HEK293 (cell line): Measurements from ENCODE around the gene MVB12B.
"Not testable (repeated sequence)": the region's sequence is repeated elsewhere in the genome, so short reads cannot be mapped to it uniquely, and the experiment has no call there.

ENCODE experiments used
- CTCF ChIA-PET: fragments of 350-600 bp; formaldehyde crosslinking; extraction: SDS; loops from one replicate; lab custom pipeline; 2021; ENCODE audit warnings: antibody characterized with exemption; lab: Yijun Ruan, JAX
- POLR2A ChIA-PET: fragments of 300-600 bp; formaldehyde crosslinking; extraction: SDS; loops from one replicate; lab custom pipeline; 2020; ENCODE audit warnings: antibody characterized with exemption, inconsistent platforms; lab: Yijun Ruan, JAX
- H3K27ac ChIP-seq: fragments of 200-500 bp; sonication (Bioruptor generic); 2 replicates; pipeline ENCODE4 v1.5.1; 2014; ENCODE audit warnings: low read depth, low read length, control low read depth, inconsistent platforms; ENCODE audit errors: extremely low read depth
- H3K36me3 ChIP-seq, 2 experiments: fragments of 200-500 bp in 1 of 2; sonication (Bioruptor generic) in 1 of 2; 1 replicate in 1 of 2; 2 replicates in 1 of 2; pipeline ENCODE4 v1.5.1; 2014 to 2017; ENCODE audit warnings: inconsistent platforms in 2 of 2, low read length in 2 of 2; ENCODE audit not compliant: control insufficient read depth in 2 of 2, insufficient read depth in 1 of 2
- H3K4me1 ChIP-seq: fragments of 200-500 bp; sonication (Bioruptor generic); 2 replicates; pipeline ENCODE4 v1.5.1; 2014; ENCODE audit warnings: mild to moderate bottlenecking, low read length, inconsistent platforms; ENCODE audit not compliant: control insufficient read depth, insufficient read depth
- H3K4me3 ChIP-seq: 2 replicates; pipeline ENCODE4 v1.5.1; 2011; ENCODE audit warnings: low read depth, mild to moderate bottlenecking, control low read depth, low read length, moderate library complexity
- H3K9me3 ChIP-seq: fragments of 200-500 bp; sonication (Bioruptor generic); 2 replicates; pipeline ENCODE4 v1.5.1; 2014; ENCODE audit warnings: low read depth, low read length, inconsistent platforms; ENCODE audit not compliant: control insufficient read depth, insufficient read depth
- BCL11A ChIP-seq: fragments of 450-650 bp; formaldehyde crosslinking; IDR thresholded peaks from 2 replicates; pipeline ENCODE4 v1.5.1; 2016; ENCODE audit warnings: low read depth, missing biosample characterization, missing genetic modification characterization
- IKZF3 ChIP-seq: fragments of 450-650 bp; IDR thresholded peaks from 2 replicates; pipeline ENCODE4 v1.5.0; 2018; ENCODE audit warnings: missing biosample characterization, mild to moderate bottlenecking, missing genetic modification characterization, moderate library complexity
- KLF8 ChIP-seq: fragments of 450-650 bp; formaldehyde crosslinking; IDR thresholded peaks from 2 replicates; pipeline ENCODE4 v1.5.1; 2016; ENCODE audit warnings: missing biosample characterization, missing genetic modification characterization
- OSR2 ChIP-seq: fragments of 450-650 bp; formaldehyde crosslinking; IDR thresholded peaks from 2 replicates; pipeline ENCODE4 v1.5.1; 2016; ENCODE audit warnings: missing biosample characterization, missing genetic modification characterization
- SP7 ChIP-seq: fragments of 450-650 bp; formaldehyde crosslinking; IDR thresholded peaks from 2 replicates; pipeline ENCODE4 v1.5.1; 2016; ENCODE audit warnings: missing biosample characterization, missing genetic modification characterization
- ZBTB1 ChIP-seq: fragments of 450-650 bp; formaldehyde crosslinking; IDR thresholded peaks from 2 replicates; pipeline ENCODE4 v1.5.1; 2016; ENCODE audit warnings: missing biosample characterization, missing genetic modification characterization
- ZBTB11 ChIP-seq: fragments of 450-650 bp; formaldehyde crosslinking; conservative IDR thresholded peaks from 2 replicates; pipeline ENCODE4 v1.5.1; 2016; ENCODE audit warnings: low read depth, missing biosample characterization, missing genetic modification characterization
- ZBTB26 ChIP-seq: fragments of 450-650 bp; formaldehyde crosslinking; optimal IDR thresholded peaks from 2 replicates; pipeline ENCODE3; 2016; ENCODE audit warnings: missing biosample characterization, mild to moderate bottlenecking, missing genetic modification characterization
- ZFHX2 ChIP-seq: fragments of 450-650 bp; formaldehyde crosslinking; conservative IDR thresholded peaks from 2 replicates; pipeline ENCODE4 v1.5.1; 2016; ENCODE audit warnings: missing biosample characterization, missing genetic modification characterization
- ZNF148 ChIP-seq: fragments of 450-650 bp; formaldehyde crosslinking; IDR thresholded peaks from 2 replicates; pipeline ENCODE4 v1.5.0; 2017; ENCODE audit warnings: missing biosample characterization, missing genetic modification characterization, borderline replicate concordance
- ZNF169 ChIP-seq: fragments of 450-650 bp; formaldehyde crosslinking; IDR thresholded peaks from 2 replicates; pipeline ENCODE4 v1.5.1; 2016; ENCODE audit warnings: missing biosample characterization, missing genetic modification characterization
- ZNF223 ChIP-seq: fragments of 450-650 bp; formaldehyde crosslinking; IDR thresholded peaks from 2 replicates; pipeline ENCODE4 v1.5.1; 2016; ENCODE audit warnings: missing biosample characterization, missing genetic modification characterization
- ZNF354C ChIP-seq: fragments of 450-650 bp; formaldehyde crosslinking; IDR thresholded peaks from 2 replicates; pipeline ENCODE4 v1.5.1; 2016; ENCODE audit warnings: missing biosample characterization, missing genetic modification characterization, low read depth, borderline replicate concordance
- ZNF366 ChIP-seq: fragments of 450-650 bp; formaldehyde crosslinking; conservative IDR thresholded peaks from 2 replicates; pipeline ENCODE4 v1.5.1; 2016; ENCODE audit warnings: missing biosample characterization, missing genetic modification characterization
- ZNF398 ChIP-seq: fragments of 450-650 bp; formaldehyde crosslinking; IDR thresholded peaks from 2 replicates; pipeline ENCODE4 v1.5.1; 2017; ENCODE audit warnings: missing biosample characterization, missing genetic modification characterization
- ZNF529 ChIP-seq: fragments of 450-650 bp; formaldehyde crosslinking; IDR thresholded peaks from 2 replicates; pipeline ENCODE4 v1.5.1; 2017; ENCODE audit warnings: missing genetic modification characterization, missing biosample characterization; ENCODE audit not compliant: insufficient replicate concordance
- ZNF548 ChIP-seq: fragments of 450-650 bp; formaldehyde crosslinking; IDR thresholded peaks from 2 replicates; pipeline ENCODE4 v1.5.1; 2016; ENCODE audit warnings: missing biosample characterization, missing genetic modification characterization
- ZNF600 ChIP-seq: fragments of 450-650 bp; formaldehyde crosslinking; IDR thresholded peaks from 2 replicates; pipeline ENCODE4 v1.5.1; 2016; ENCODE audit warnings: missing biosample characterization, missing genetic modification characterization
- ZNF645 ChIP-seq: fragments of 450-650 bp; formaldehyde crosslinking; IDR thresholded peaks from 2 replicates; pipeline ENCODE4; 2016; ENCODE audit warnings: missing biosample characterization, missing genetic modification characterization
- ZNF677 ChIP-seq: fragments of 450-650 bp; IDR thresholded peaks from 2 replicates; pipeline ENCODE4 v1.5.0; 2018; ENCODE audit warnings: missing biosample characterization, mild to moderate bottlenecking, missing genetic modification characterization, moderate library complexity

The MVB12B gene

GRCh38 chr9:126474786-126475485, 148.3 kb downstream of the MVB12B start:
- no peak overlapping the region for H3K27ac ChIP-seq
- ChIA-PET POLR2A (no interaction called here), CTCF (interaction anchor here (1.3 kb wide), 1 partner anchor 173 kb away, joined by 3 read pairs; no protein-coding TSS in a partner anchor)
- TF ChIP-seq ZFHX2 (peak; percentile 30; the same call in 1 of the 2 replicates), ZNF600 (peak; percentile 29; the same call in 1 of the 2 replicates), ZNF398 (tag by site-specific recombination) (no peak), ZNF169 (tag by site-specific recombination) (no peak)
- H3K4me1 ChIP-seq = no peaks in the 10 kb centered on the region
- no peak overlapping the region for H3K4me3 ChIP-seq
- no peaks in the 10 kb centered on the region for H3K36me3 ChIP-seq
- no peaks in the 10 kb centered on the region for H3K9me3 ChIP-seq

- H3K4me1 ChIP-seq = no peaks in the 10 kb centered on the region
- no peak for TF ChIP-seq ZNF366 (tag by site-specific recombination)
- TF ChIP-seq KLF8 (tag by site-specific recombination) = no peak
- TF ChIP-seq ZNF677 = no peak
- TF ChIP-seq SP7 (tag by site-specific recombination) = no peak
- no peak for TF ChIP-seq ZBTB26 (tag by site-specific recombination)
- no peak for TF ChIP-seq ZFHX2
- TF ChIP-seq ZNF529 = no peak
- no peak for TF ChIP-seq ZBTB1
- TF ChIP-seq OSR2 (tag by site-specific recombination) = no peak
- no peak for TF ChIP-seq ZBTB11 (tag by site-specific recombination)
- no peak for TF ChIP-seq BCL11A (tag by site-specific recombination)
- TF ChIP-seq IKZF3 (tag by site-specific recombination) = no peak
- TF ChIP-seq ZNF645 (tag by site-specific recombination) = no peak
- TF ChIP-seq ZNF354C (tag by site-specific recombination) = no peak
- no peak for TF ChIP-seq ZNF548
- TF ChIP-seq ZNF148 (tag by site-specific recombination) = no peak
- no peak for TF ChIP-seq ZNF223 (tag by site-specific recombination)
- TF ChIP-seq, all 188 proteins: peak for 0
- H3K27ac ChIP-seq = no peak overlapping the region
- ChIA-PET CTCF (no interaction called here), POLR2A (no interaction called here)
- no peak overlapping the region for H3K4me3 ChIP-seq
- no peaks in the 10 kb centered on the region for H3K9me3 ChIP-seq
- no peaks in the 10 kb centered on the region for H3K36me3 ChIP-seq
These were observed 149.4 kb downstream of the MVB12B start for GRCh38 chr9:126475933-126476555.

- H3K36me3 ChIP-seq, POLR2A ChIA-PET, H3K4me3 ChIP-seq, H3K27ac ChIP-seq, H3K4me1 ChIP-seq, H3K9me3 ChIP-seq: not testable (repeated sequence)
- CTCF ChIA-PET = interaction anchor here (1.2 kb wide), 1 partner anchor 14 kb away, joined by 4 read pairs; no protein-coding TSS in a partner anchor
These were observed 150.8 kb downstream of the MVB12B start for GRCh38 chr9:126477432-126477831.
